ENCODE data around the gene STK16. TPM values are rescaled to one million over a fixed set of nuclear protein-coding genes. Genes with fewer than 3 reads are reported as not detected.

Gene STK16
- total and polyA plus RNA-seq, 8 donors = 1.2 to 55.9 (median 36.4) TPM

- WGBS, 5 donors = 77 to 83% (median 81%) methylated on average over 10 of the region's 10 CpGs
- H3K27me3 ChIP-seq = no peaks in the 10 kb centered on the region
- peaks cover 0 to 48% (median 23%) of the 10 kb centered on the region in 4 donors for H3K4me1 ChIP-seq
- TF ChIP-seq POLR2A (IDR thresholded peaks at IDR 0.05) = no peak
- no peak for TF ChIP-seq POLR2AphosphoS5 (IDR thresholded peaks at IDR 0.05)
- no peak for TF ChIP-seq EP300 (IDR thresholded peaks at IDR 0.05)
- no peak for TF ChIP-seq CTCF (IDR thresholded peaks at IDR 0.05)
- intact Hi-C loops (cut with DNase I; ENCODE audit: low total_unique reads) = loop anchor here (10.0 kb wide), 1 partner anchor 63 kb away; the partner anchor contains the start of genes ANKZF1 and ATG9A
- peak overlapping the region in 1 of 5 donors; percentile 1 for H3K27ac ChIP-seq
- DNase-seq = no peak
- H3K36me3 ChIP-seq = peaks cover 28 to 42% (median 36%) of the 10 kb centered on the region in 4 donors
- no peak overlapping the region for H3K4me3 ChIP-seq
- no peaks in the 10 kb centered on the region for H3K9me3 ChIP-seq
Measured at GRCh38 chr2:219287580-219288265, 42.4 kb downstream of the STK16 start.

GRCh38 chr2:219289195-219289536 lies 43.9 kb downstream of the STK16 start:
- 54 to 82% (median 65%) methylated on average over 4 to 6 of the region's 6 CpGs for WGBS, 5 donors
- no peaks in the 10 kb centered on the region for H3K27me3 ChIP-seq
- intact Hi-C loops (cut with DNase I; ENCODE audit: low total_unique reads) = loop anchor here (10.0 kb wide), 1 partner anchor 64 kb away; the partner anchor contains the start of genes ANKZF1 and ATG9A
- H3K27ac ChIP-seq = peak overlapping the region in 4 of 5 donors; percentile 29 to 70 (median 58)
- H3K9me3 ChIP-seq = no peaks in the 10 kb centered on the region
- H3K4me3 ChIP-seq = no peak overlapping the region
- H3K4me1 ChIP-seq = peaks cover under 1 to 43% (median 27%) of the 10 kb centered on the region in 4 donors
- peaks cover 16 to 28% (median 21%) of the 10 kb centered on the region in 4 donors for H3K36me3 ChIP-seq
- TF ChIP-seq CTCF (IDR thresholded peaks at IDR 0.05) (no peak), EP300 (IDR thresholded peaks at IDR 0.05) (no peak), POLR2AphosphoS5 (IDR thresholded peaks at IDR 0.05) (no peak), POLR2A (IDR thresholded peaks at IDR 0.05) (no peak)
- no peak for DNase-seq

- Histone ChIP-seq H3K4me1 (peaks cover 4 to 45% (median 28%) of the 10 kb centered on the region in 4 donors), H3K27me3 (no peaks in the 10 kb centered on the region), H3K27ac (peak overlapping the region in 4 of 5 donors; percentile 29 to 70 (median 58)), H3K9me3 (no peaks in the 10 kb centered on the region), H3K4me3 (no peak overlapping the region), H3K36me3 (peaks cover 10 to 22% (median 15%) of the 10 kb centered on the region in 4 donors)
- intact Hi-C loops (cut with DNase I; ENCODE audit: low total_unique reads) = loop anchor here (10.0 kb wide), 1 partner anchor 65 kb away; the partner anchor contains the start of genes ANKZF1 and ATG9A
- DNase-seq = peak in 1 of 2 donors; percentile 94
- TF ChIP-seq CTCF (IDR thresholded peaks at IDR 0.05) = no peak
- TF ChIP-seq EP300 (IDR thresholded peaks at IDR 0.05) = no peak
- peak in 2 of 3 donors; percentile 24 to 35 for TF ChIP-seq POLR2AphosphoS5 (IDR thresholded peaks at IDR 0.05)
- 28 to 41% (median 40%) methylated on average over 14 to 16 of the region's 16 CpGs for WGBS, 5 donors
Measured at GRCh38 chr2:219289537-219290361, 44.5 kb downstream of the STK16 start.

All from stomach (tissue), 9 donors.